ENCODE measurements around the gene ANKS1B.

ANKS1B gene

GRCh38 chr12:99521664-99522063 is 463.1 kb downstream of the ANKS1B start:
- no peak for DNase-seq

GRCh38 chr12:99513066-99513465 is 471.7 kb downstream of the ANKS1B start:
- TF ChIP-seq CTCF (IDR thresholded peaks at IDR 0.05): no peak
- Histone ChIP-seq H3K36me3 (no peaks in the 10 kb centered on the region), H3K27ac (no peak overlapping the region), H3K4me3 (no peak overlapping the region), H3K9me3 (peaks cover 0 to 24% (median 0%) of the 10 kb centered on the region in 3 donors), H3K27me3 (no peaks in the 10 kb centered on the region), H3K4me1 (no peaks in the 10 kb centered on the region)
- intact Hi-C loops (cut with DNase I; ENCODE audit: low total_unique reads): no loop called here
- DNase-seq: no peak

More at GRCh38 chr12:99521664-99522063, 463.1 kb downstream of the ANKS1B start:
- Histone ChIP-seq H3K9me3 (peaks cover 0 to 4% (median 0%) of the 10 kb centered on the region in 3 donors), H3K27me3 (no peaks in the 10 kb centered on the region), H3K4me3 (no peak overlapping the region), H3K4me1 (no peaks in the 10 kb centered on the region), H3K36me3 (no peaks in the 10 kb centered on the region), H3K27ac (no peak overlapping the region)
- intact Hi-C loops (cut with DNase I; ENCODE audit: low total_unique reads): no loop called here
- no peak for TF ChIP-seq CTCF (IDR thresholded peaks at IDR 0.05)

- intact Hi-C loops (cut with DNase I; ENCODE audit: low total_unique reads): no loop called here
- Histone ChIP-seq H3K4me1 (no peaks in the 10 kb centered on the region), H3K9me3 (peaks cover 0 to 10% (median 0%) of the 10 kb centered on the region in 3 donors), H3K27ac (no peak overlapping the region), H3K4me3 (no peak overlapping the region), H3K36me3 (peaks cover 0 to 8% (median 0%) of the 10 kb centered on the region in 3 donors), H3K27me3 (no peaks in the 10 kb centered on the region)
- no peak for TF ChIP-seq CTCF (IDR thresholded peaks at IDR 0.05)
- DNase-seq: no peak
These were observed 478.9 kb downstream of the ANKS1B start for GRCh38 chr12:99505805-99506204.

GRCh38 chr12:99498756-99499155 is 486.0 kb downstream of the ANKS1B start:
- intact Hi-C loops (cut with DNase I; ENCODE audit: low total_unique reads): no loop called here
- peaks cover 0 to 8% (median 0%) of the 10 kb centered on the region in 3 donors for H3K36me3 ChIP-seq
- no peaks in the 10 kb centered on the region for H3K9me3 ChIP-seq
- H3K4me3 ChIP-seq: no peak overlapping the region
- TF ChIP-seq CTCF (IDR thresholded peaks at IDR 0.05): no peak
- no peaks in the 10 kb centered on the region for H3K27me3 ChIP-seq
- H3K27ac ChIP-seq: no peak overlapping the region
- DNase-seq: no peak
- no peaks in the 10 kb centered on the region for H3K4me1 ChIP-seq

GRCh38 chr12:99495799-99496198 is 488.9 kb downstream of the ANKS1B start:
- Histone ChIP-seq H3K4me1 (no peaks in the 10 kb centered on the region), H3K27ac (no peak overlapping the region), H3K36me3 (no peaks in the 10 kb centered on the region), H3K9me3 (no peaks in the 10 kb centered on the region), H3K4me3 (no peak overlapping the region), H3K27me3 (no peaks in the 10 kb centered on the region)
- TF ChIP-seq CTCF (IDR thresholded peaks at IDR 0.05): no peak
- intact Hi-C loops (cut with DNase I; ENCODE audit: low total_unique reads): no loop called here
- DNase-seq: no peak

GRCh38 chr12:99493197-99493596 is 491.5 kb downstream of the ANKS1B start:
- DNase-seq: no peak
- Histone ChIP-seq H3K27me3 (no peaks in the 10 kb centered on the region), H3K4me3 (no peak overlapping the region), H3K36me3 (no peaks in the 10 kb centered on the region), H3K27ac (no peak overlapping the region), H3K9me3 (no peaks in the 10 kb centered on the region), H3K4me1 (no peaks in the 10 kb centered on the region)
- intact Hi-C loops (cut with DNase I; ENCODE audit: low total_unique reads): no loop called here
- no peak for TF ChIP-seq CTCF (IDR thresholded peaks at IDR 0.05)
